Chondrocyte (in vitro differentiated cells): ENCODE results near the gene BBX. TPM values are rescaled to one million over a fixed set of nuclear protein-coding genes. Genes with fewer than 3 reads are reported as not detected.

Experiments
- DNase-seq: peaks from one replicate; pipeline ENCODE4 v3.0.0; 2021; ENCODE audit warnings: mixed read lengths, low spot score
- H3K27ac Mint-ChIP-seq: one replicate; pipeline ENCODE4 v1.8.0; 2021; ENCODE audit warnings: mild to moderate bottlenecking, moderate library complexity, mixed read lengths; ENCODE audit not compliant: unreplicated experiment
- H3K27me3 Mint-ChIP-seq: 2 replicates; pipeline ENCODE4 v1.8.0; 2021; ENCODE audit warnings: low read depth, mixed read lengths
- H3K36me3 Mint-ChIP-seq: 2 replicates; pipeline ENCODE4 v1.8.0; 2021; ENCODE audit warnings: low read depth, mixed read lengths
- H3K4me1 Mint-ChIP-seq: 2 replicates; pipeline ENCODE4 v1.8.0; 2021; ENCODE audit warnings: low read depth, mild to moderate bottlenecking, mixed read lengths
- H3K4me3 Mint-ChIP-seq: one replicate; pipeline ENCODE4 v1.8.0; 2021; ENCODE audit warnings: mild to moderate bottlenecking, moderate library complexity, mixed read lengths; ENCODE audit not compliant: unreplicated experiment
- H3K9me3 Mint-ChIP-seq: 2 replicates; pipeline ENCODE4 v1.8.0; 2021; ENCODE audit warnings: low read depth, mixed read lengths
- CTCF ChIP-seq: fragments of 200-600 bp; sonication (generic); IDR thresholded peaks from 2 replicates; pipeline ENCODE4 v1.5.0; 2021; ENCODE audit warnings: antibody characterized with exemption, mild to moderate bottlenecking, moderate library complexity
- total RNA-seq: library from RNA; stranded (reverse); gene quantifications from 3 replicates; pipeline ENCODE4 v1.2.1, GENCODE V29; 2021

Gene BBX
- total RNA-seq, 1 donor from 2014 or later: 69.6 TPM

- Mint-ChIP-seq H3K4me3 (no peak overlapping the region), H3K9me3 (no peaks in the 10 kb centered on the region), H3K36me3 (no peaks in the 10 kb centered on the region), H3K27me3 (no peaks in the 10 kb centered on the region), H3K4me1 (peaks cover 33% of the 10 kb centered on the region), H3K27ac (no peak overlapping the region)
- no peak for DNase-seq
- no peak for TF ChIP-seq CTCF
These were observed 97.8 kb downstream of the BBX start for GRCh38 chr3:107620534-107620933.

GRCh38 chr3:107621465-107621864 lies 98.7 kb downstream of the BBX start:
- TF ChIP-seq CTCF: no peak
- Mint-ChIP-seq H3K4me1 (peaks cover 33% of the 10 kb centered on the region), H3K36me3 (no peaks in the 10 kb centered on the region), H3K9me3 (no peaks in the 10 kb centered on the region), H3K4me3 (no peak overlapping the region), H3K27ac (no peak overlapping the region), H3K27me3 (no peaks in the 10 kb centered on the region)
- DNase-seq: no peak

GRCh38 chr3:107627962-107628542 lies 105.3 kb downstream of the BBX start:
- H3K9me3 Mint-ChIP-seq: no peaks in the 10 kb centered on the region
- peak; percentile 76 for TF ChIP-seq CTCF
- H3K27ac Mint-ChIP-seq: no peak overlapping the region
- H3K4me1 Mint-ChIP-seq: peaks cover 6% of the 10 kb centered on the region
- no peak overlapping the region for H3K4me3 Mint-ChIP-seq
- H3K27me3 Mint-ChIP-seq: no peaks in the 10 kb centered on the region
- DNase-seq: no peak
- no peaks in the 10 kb centered on the region for H3K36me3 Mint-ChIP-seq

- no peaks in the 10 kb centered on the region for H3K36me3 Mint-ChIP-seq
- H3K27ac Mint-ChIP-seq: no peak overlapping the region
- no peaks in the 10 kb centered on the region for H3K9me3 Mint-ChIP-seq
- H3K27me3 Mint-ChIP-seq: no peaks in the 10 kb centered on the region
- no peak for DNase-seq
- no peak overlapping the region for H3K4me3 Mint-ChIP-seq
- H3K4me1 Mint-ChIP-seq: peaks cover 5% of the 10 kb centered on the region
- TF ChIP-seq CTCF: no peak
These were observed 106.8 kb downstream of the BBX start for GRCh38 chr3:107629566-107629965.

GRCh38 chr3:107630779-107631178 lies 108.0 kb downstream of the BBX start:
- no peak overlapping the region for H3K27ac Mint-ChIP-seq
- no peaks in the 10 kb centered on the region for H3K36me3 Mint-ChIP-seq
- no peak for DNase-seq
- H3K9me3 Mint-ChIP-seq: no peaks in the 10 kb centered on the region
- H3K4me1 Mint-ChIP-seq: peaks cover 5% of the 10 kb centered on the region
- no peak for TF ChIP-seq CTCF
- no peak overlapping the region for H3K4me3 Mint-ChIP-seq
- H3K27me3 Mint-ChIP-seq: no peaks in the 10 kb centered on the region
